GM12873 (cell line): ENCODE results near the gene CLDND1.

ENCODE experiments used
- TF ChIP-seq, protein P1 (sequence below): IDR thresholded peaks from 2 replicates; pipeline ENCODE4 v1.5.1; 2012; ENCODE audit warnings: low read depth, mild to moderate bottlenecking, moderate library complexity, low read length, control low read depth; ENCODE audit not compliant: insufficient read depth; ENCODE audit errors: missing control alignments

The CLDND1 gene

DNA sequence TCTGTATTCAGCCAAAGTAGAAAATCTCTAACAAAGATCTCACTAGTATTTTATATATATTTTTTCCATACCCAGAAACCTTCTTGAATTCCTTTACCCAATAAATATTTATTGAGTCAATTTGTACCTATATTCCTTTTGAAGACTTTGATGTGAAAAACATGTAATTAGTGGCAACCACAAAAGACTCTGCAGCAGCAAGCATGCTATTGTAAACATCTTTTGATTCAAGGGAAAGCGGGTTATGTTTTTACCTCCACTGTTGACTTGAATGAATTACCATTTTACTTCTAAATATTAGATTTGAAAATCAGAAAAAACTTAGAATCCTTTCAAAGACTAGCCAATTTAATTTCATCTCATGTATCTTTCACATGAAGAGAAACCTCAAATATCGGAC is 11.5 kb upstream of the CLDND1 start:
- TF ChIP-seq, protein P1, sequence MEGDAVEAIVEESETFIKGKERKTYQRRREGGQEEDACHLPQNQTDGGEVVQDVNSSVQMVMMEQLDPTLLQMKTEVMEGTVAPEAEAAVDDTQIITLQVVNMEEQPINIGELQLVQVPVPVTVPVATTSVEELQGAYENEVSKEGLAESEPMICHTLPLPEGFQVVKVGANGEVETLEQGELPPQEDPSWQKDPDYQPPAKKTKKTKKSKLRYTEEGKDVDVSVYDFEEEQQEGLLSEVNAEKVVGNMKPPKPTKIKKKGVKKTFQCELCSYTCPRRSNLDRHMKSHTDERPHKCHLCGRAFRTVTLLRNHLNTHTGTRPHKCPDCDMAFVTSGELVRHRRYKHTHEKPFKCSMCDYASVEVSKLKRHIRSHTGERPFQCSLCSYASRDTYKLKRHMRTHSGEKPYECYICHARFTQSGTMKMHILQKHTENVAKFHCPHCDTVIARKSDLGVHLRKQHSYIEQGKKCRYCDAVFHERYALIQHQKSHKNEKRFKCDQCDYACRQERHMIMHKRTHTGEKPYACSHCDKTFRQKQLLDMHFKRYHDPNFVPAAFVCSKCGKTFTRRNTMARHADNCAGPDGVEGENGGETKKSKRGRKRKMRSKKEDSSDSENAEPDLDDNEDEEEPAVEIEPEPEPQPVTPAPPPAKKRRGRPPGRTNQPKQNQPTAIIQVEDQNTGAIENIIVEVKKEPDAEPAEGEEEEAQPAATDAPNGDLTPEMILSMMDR, result no peak

DNA sequence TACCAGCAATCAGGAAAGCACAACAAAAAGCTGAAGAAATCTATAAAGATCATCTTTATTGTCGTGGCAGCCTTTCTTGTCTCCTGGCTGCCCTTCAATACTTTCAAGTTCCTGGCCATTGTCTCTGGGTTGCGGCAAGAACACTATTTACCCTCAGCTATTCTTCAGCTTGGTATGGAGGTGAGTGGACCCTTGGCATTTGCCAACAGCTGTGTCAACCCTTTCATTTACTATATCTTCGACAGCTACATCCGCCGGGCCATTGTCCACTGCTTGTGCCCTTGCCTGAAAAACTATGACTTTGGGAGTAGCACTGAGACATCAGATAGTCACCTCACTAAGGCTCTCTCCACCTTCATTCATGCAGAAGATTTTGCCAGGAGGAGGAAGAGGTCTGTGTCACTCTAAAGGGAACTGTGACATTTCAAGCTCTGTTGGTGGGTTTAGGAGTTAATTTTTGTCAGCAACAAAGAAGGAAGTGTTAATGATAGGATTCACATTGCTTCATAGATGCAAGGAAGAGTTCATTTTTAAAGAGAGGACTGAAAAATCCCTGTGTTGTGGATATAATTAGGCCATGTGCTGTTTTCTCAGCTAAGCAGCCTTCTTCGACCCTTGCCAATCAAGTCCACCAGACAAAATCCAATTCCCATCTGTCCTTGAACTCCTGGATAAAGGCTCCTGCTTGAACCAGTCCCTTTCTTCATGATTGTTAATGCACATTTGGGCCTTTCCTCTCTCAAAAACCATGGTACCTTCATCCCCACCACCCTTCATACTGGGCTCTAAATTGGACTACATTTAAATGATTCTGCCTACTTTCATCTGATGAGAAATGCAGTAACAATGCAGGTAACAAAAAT is 10.2 kb upstream of the CLDND1 start:
- TF ChIP-seq, protein P1, result no peak

DNA sequence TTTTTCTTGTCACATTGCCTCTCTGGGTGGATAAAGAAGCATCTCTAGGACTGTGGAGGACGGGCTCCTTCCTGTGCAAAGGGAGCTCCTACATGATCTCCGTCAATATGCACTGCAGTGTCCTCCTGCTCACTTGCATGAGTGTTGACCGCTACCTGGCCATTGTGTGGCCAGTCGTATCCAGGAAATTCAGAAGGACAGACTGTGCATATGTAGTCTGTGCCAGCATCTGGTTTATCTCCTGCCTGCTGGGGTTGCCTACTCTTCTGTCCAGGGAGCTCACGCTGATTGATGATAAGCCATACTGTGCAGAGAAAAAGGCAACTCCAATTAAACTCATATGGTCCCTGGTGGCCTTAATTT is 9.6 kb upstream of the CLDND1 start:
- TF ChIP-seq, protein P1, result no peak

DNA sequence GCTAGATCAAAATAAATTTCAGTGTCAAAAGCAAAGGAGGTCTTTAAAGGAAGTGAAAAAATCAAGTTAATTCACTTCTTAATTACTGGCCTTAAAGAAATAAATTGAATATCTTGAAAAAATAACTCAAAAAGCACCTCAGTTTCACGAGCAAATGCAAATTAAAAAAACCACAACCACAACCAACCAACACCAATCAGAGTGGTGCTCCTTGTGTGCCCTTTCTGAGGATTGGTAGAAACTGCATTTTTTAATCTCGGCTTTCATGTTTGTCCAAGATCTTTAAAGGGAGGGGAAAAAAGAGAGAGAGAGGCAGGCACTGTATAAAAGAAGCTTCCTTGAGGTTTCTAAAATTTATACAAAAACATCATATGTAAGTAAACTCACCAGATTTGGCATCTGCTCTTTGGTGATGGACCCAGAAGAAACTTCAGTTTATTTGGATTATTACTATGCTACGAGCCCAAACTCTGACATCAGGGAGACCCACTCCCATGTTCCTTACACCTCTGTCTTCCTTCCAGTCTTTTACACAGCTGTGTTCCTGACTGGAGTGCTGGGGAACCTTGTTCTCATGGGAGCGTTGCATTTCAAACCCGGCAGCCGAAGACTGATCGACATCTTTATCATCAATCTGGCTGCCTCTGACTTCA is 9.0 kb upstream of the CLDND1 start, which contains the start of gene GPR15:
TSS of gene GPR15 (plus strand) at position 357 of the 653 bp plus-strand sequence. CDS start at position 413, 56 bp downstream.
- TF ChIP-seq, protein P1, result no peak

DNA sequence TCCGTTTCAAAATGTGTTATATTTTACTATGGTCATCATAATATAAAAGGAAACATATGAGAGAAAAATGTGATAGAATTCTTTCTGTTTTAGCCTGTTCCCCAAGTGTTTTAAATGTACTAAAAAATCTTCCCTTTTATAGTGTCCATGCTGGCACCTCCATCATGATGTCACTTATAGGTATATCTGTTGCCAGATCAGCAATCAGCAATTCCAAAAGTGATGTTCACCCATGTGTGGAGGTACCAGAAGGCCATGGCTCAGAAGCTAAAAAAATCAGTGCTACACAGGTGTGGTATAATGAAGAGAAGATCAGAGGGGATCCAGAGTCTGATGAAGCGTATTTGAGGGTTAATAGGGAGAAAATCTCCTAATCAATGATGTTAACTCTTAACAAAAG is 8.0 kb upstream of the CLDND1 start:
- TF ChIP-seq, protein P1, result no peak

DNA sequence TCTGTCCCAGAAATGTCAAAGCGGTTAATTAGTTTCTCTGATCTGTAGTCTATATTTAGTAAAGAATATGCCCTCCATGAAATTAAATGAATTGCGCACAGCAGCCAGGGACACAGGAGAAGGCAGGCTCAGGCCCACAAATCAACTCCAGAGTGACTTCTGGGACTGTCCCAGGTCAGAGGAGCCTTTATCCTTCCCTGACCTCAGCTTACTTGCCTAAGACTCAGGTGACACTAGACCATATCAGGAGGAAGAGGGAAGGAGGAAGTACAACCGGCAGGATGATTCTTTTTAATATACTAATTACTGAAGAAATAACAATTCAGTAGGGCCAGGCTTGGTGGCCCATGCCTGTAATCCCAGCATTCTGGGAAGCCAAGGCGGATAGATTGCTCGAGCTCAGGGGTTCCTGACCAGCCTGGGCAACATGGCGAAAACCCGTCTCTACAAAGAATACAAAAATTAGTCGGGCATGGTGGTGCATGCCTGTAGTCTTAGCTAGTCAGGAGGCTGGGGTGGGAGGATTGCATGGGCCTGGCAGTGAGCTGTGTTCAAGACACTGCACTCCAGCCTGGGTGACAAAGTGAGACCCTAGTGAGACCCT is 7.3 kb upstream of the CLDND1 start:
- TF ChIP-seq, protein P1, result no peak
